ENCODE data around the gene PCDH15.

PCDH15 gene

GRCh38 chr10:54469587-54470323 is 331.3 kb downstream of the PCDH15 start:
- no peak overlapping the region for H2BK12ac ChIP-seq (ENCODE audit: low read length)
- H3K9ac ChIP-seq (ENCODE audit: low read length): no peak overlapping the region
- H3K79me2 ChIP-seq (ENCODE audit: control insufficient read depth, insufficient read depth, low read length, poor library complexity): no peaks in the 10 kb centered on the region
- no peak overlapping the region for H3K18ac ChIP-seq (ENCODE audit: low read length)
- no peaks in the 10 kb centered on the region for H3K36me3 ChIP-seq (ENCODE audit: control insufficient read depth in 1 of 2, insufficient read depth in 2 of 2, low read length in 2 of 2)
- H3K14ac ChIP-seq (ENCODE audit: low read length): no peak overlapping the region
- no peaks in the 10 kb centered on the region for H3K27me3 ChIP-seq (ENCODE audit: insufficient read depth, low read length)
- DNase-seq: no peak
- no peak overlapping the region for H2BK5ac ChIP-seq (ENCODE audit: low read depth, low read length, poor library complexity)
- H4K91ac ChIP-seq (ENCODE audit: low read depth, low read length): no peak overlapping the region
- no peaks in the 10 kb centered on the region for H3K79me1 ChIP-seq (ENCODE audit: low read length)
- no peak overlapping the region for H4K8ac ChIP-seq (ENCODE audit: low read depth, low read length)
- H4K12ac ChIP-seq (ENCODE audit: low read depth, low read length): no peak overlapping the region
- no peaks in the 10 kb centered on the region for H3K4me1 ChIP-seq (ENCODE audit: control insufficient read depth in 1 of 2, insufficient read depth in 2 of 2, low read length in 2 of 2)
- no peak overlapping the region for H2BK120ac ChIP-seq (ENCODE audit: insufficient read depth, low read length, poor library complexity)
- no peak overlapping the region for H3K4ac ChIP-seq (ENCODE audit: low read depth, low read length)
- H3K4me2 ChIP-seq (ENCODE audit: low read length): no peak overlapping the region
- H2AFZ ChIP-seq (ENCODE audit: insufficient read depth, low read length, poor library complexity): no peak overlapping the region
- no peak overlapping the region for H3K27ac ChIP-seq (ENCODE audit: low read depth, low read length)
- H3K9me3 ChIP-seq (ENCODE audit: insufficient read depth, low read depth, low read length): no peaks in the 10 kb centered on the region
- no peak overlapping the region for H3K23ac ChIP-seq (ENCODE audit: low read length)
- no CpG with 5 or more reads among the region's 8 CpGs for whole genome bisulfite sequencing (ENCODE audit: extremely low coverage, insufficient coverage, insufficient read length)
- H2AK5ac ChIP-seq (ENCODE audit: low read length): no peak overlapping the region
- no peak overlapping the region for H3K4me3 ChIP-seq (ENCODE audit: low read depth, low read length)

- no peak overlapping the region for H3K4ac ChIP-seq (ENCODE audit: low read depth, low read length)
- no peak overlapping the region for H3K18ac ChIP-seq (ENCODE audit: low read length)
- no peaks in the 10 kb centered on the region for H3K36me3 ChIP-seq (ENCODE audit: control insufficient read depth in 1 of 2, insufficient read depth in 2 of 2, low read length in 2 of 2)
- H3K4me2 ChIP-seq (ENCODE audit: low read length): no peak overlapping the region
- H3K4me3 ChIP-seq (ENCODE audit: low read depth, low read length): no peak overlapping the region
- H3K23ac ChIP-seq (ENCODE audit: low read length): no peak overlapping the region
- no peaks in the 10 kb centered on the region for H3K27me3 ChIP-seq (ENCODE audit: insufficient read depth, low read length)
- H2BK12ac ChIP-seq (ENCODE audit: low read length): no peak overlapping the region
- no peak overlapping the region for H2BK5ac ChIP-seq (ENCODE audit: low read depth, low read length, poor library complexity)
- no peak overlapping the region for H3K14ac ChIP-seq (ENCODE audit: low read length)
- no peak overlapping the region for H3K9ac ChIP-seq (ENCODE audit: low read length)
- H2AFZ ChIP-seq (ENCODE audit: insufficient read depth, low read length, poor library complexity): no peak overlapping the region
- H3K27ac ChIP-seq (ENCODE audit: low read depth, low read length): no peak overlapping the region
- no peak overlapping the region for H4K8ac ChIP-seq (ENCODE audit: low read depth, low read length)
- no peaks in the 10 kb centered on the region for H3K9me3 ChIP-seq (ENCODE audit: insufficient read depth, low read depth, low read length)
- DNase-seq: no peak
- no peak overlapping the region for H2BK120ac ChIP-seq (ENCODE audit: insufficient read depth, low read length, poor library complexity)
- no peaks in the 10 kb centered on the region for H3K4me1 ChIP-seq (ENCODE audit: control insufficient read depth in 1 of 2, insufficient read depth in 2 of 2, low read length in 2 of 2)
- H4K91ac ChIP-seq (ENCODE audit: low read depth, low read length): no peak overlapping the region
- no peaks in the 10 kb centered on the region for H3K79me1 ChIP-seq (ENCODE audit: low read length)
- H3K79me2 ChIP-seq (ENCODE audit: control insufficient read depth, insufficient read depth, low read length, poor library complexity): no peaks in the 10 kb centered on the region
- no CpG with 5 or more reads among the region's 1 CpG for WGBS (ENCODE audit: extremely low coverage, insufficient coverage, insufficient read length)
- H4K12ac ChIP-seq (ENCODE audit: low read depth, low read length): no peak overlapping the region
- H2AK5ac ChIP-seq (ENCODE audit: low read length): no peak overlapping the region
Observed at GRCh38 chr10:54454271-54454670, 346.8 kb downstream of the PCDH15 start.

- H2BK12ac ChIP-seq (ENCODE audit: low read length): no peak overlapping the region
Observed at GRCh38 chr10:54449056-54449455, 352.0 kb downstream of the PCDH15 start.

GRCh38 chr10:54444170-54444569 is 356.9 kb downstream of the PCDH15 start:
- H4K8ac ChIP-seq (ENCODE audit: low read depth, low read length): no peak overlapping the region
- no CpG with 5 or more reads among the region's 4 CpGs for WGBS (ENCODE audit: extremely low coverage, insufficient coverage, insufficient read length)
- H3K79me2 ChIP-seq (ENCODE audit: control insufficient read depth, insufficient read depth, low read length, poor library complexity): no peaks in the 10 kb centered on the region

More at GRCh38 chr10:54449056-54449455, 352.0 kb downstream of the PCDH15 start:
- H2BK5ac ChIP-seq (ENCODE audit: low read depth, low read length, poor library complexity): no peak overlapping the region
- H3K9ac ChIP-seq (ENCODE audit: low read length): no peak overlapping the region
- H3K4me1 ChIP-seq (ENCODE audit: control insufficient read depth in 1 of 2, insufficient read depth in 2 of 2, low read length in 2 of 2): no peaks in the 10 kb centered on the region
- WGBS (ENCODE audit: extremely low coverage, insufficient coverage, insufficient read length): no CpG with 5 or more reads among the region's 1 CpG
- no peak overlapping the region for H3K4me3 ChIP-seq (ENCODE audit: low read depth, low read length)
- no peaks in the 10 kb centered on the region for H3K79me2 ChIP-seq (ENCODE audit: control insufficient read depth, insufficient read depth, low read length, poor library complexity)
- no peak overlapping the region for H4K91ac ChIP-seq (ENCODE audit: low read depth, low read length)
- H3K4me2 ChIP-seq (ENCODE audit: low read length): no peak overlapping the region
- no peak overlapping the region for H2BK120ac ChIP-seq (ENCODE audit: insufficient read depth, low read length, poor library complexity)
- H4K8ac ChIP-seq (ENCODE audit: low read depth, low read length): no peak overlapping the region
- no peaks in the 10 kb centered on the region for H3K79me1 ChIP-seq (ENCODE audit: low read length)
- no peak overlapping the region for H3K23ac ChIP-seq (ENCODE audit: low read length)
- no peak overlapping the region for H3K27ac ChIP-seq (ENCODE audit: low read depth, low read length)
- no peak overlapping the region for H4K12ac ChIP-seq (ENCODE audit: low read depth, low read length)
- no peak overlapping the region for H3K18ac ChIP-seq (ENCODE audit: low read length)
- no peaks in the 10 kb centered on the region for H3K27me3 ChIP-seq (ENCODE audit: insufficient read depth, low read length)
- no peak overlapping the region for H2AK5ac ChIP-seq (ENCODE audit: low read length)
- H3K9me3 ChIP-seq (ENCODE audit: insufficient read depth, low read depth, low read length): no peaks in the 10 kb centered on the region
- H3K14ac ChIP-seq (ENCODE audit: low read length): no peak overlapping the region
- no peak overlapping the region for H3K4ac ChIP-seq (ENCODE audit: low read depth, low read length)
- no peaks in the 10 kb centered on the region for H3K36me3 ChIP-seq (ENCODE audit: control insufficient read depth in 1 of 2, insufficient read depth in 2 of 2, low read length in 2 of 2)
- no peak for DNase-seq
- H2AFZ ChIP-seq (ENCODE audit: insufficient read depth, low read length, poor library complexity): no peak overlapping the region

More at GRCh38 chr10:54444170-54444569, 356.9 kb downstream of the PCDH15 start:
- no peak overlapping the region for H3K27ac ChIP-seq (ENCODE audit: low read depth, low read length)
- H2AFZ ChIP-seq (ENCODE audit: insufficient read depth, low read length, poor library complexity): no peak overlapping the region
- no peak overlapping the region for H2AK5ac ChIP-seq (ENCODE audit: low read length)
- no peaks in the 10 kb centered on the region for H3K27me3 ChIP-seq (ENCODE audit: insufficient read depth, low read length)
- H3K4me2 ChIP-seq (ENCODE audit: low read length): no peak overlapping the region
- no peak overlapping the region for H3K23ac ChIP-seq (ENCODE audit: low read length)
- H3K4me3 ChIP-seq (ENCODE audit: low read depth, low read length): no peak overlapping the region
- no peak overlapping the region for H2BK120ac ChIP-seq (ENCODE audit: insufficient read depth, low read length, poor library complexity)
- H2BK5ac ChIP-seq (ENCODE audit: low read depth, low read length, poor library complexity): no peak overlapping the region
- H3K14ac ChIP-seq (ENCODE audit: low read length): no peak overlapping the region
- no peak overlapping the region for H3K9ac ChIP-seq (ENCODE audit: low read length)
- H3K79me1 ChIP-seq (ENCODE audit: low read length): no peaks in the 10 kb centered on the region
- H4K91ac ChIP-seq (ENCODE audit: low read depth, low read length): no peak overlapping the region
- H3K4ac ChIP-seq (ENCODE audit: low read depth, low read length): no peak overlapping the region
- H3K9me3 ChIP-seq (ENCODE audit: insufficient read depth, low read depth, low read length): no peaks in the 10 kb centered on the region
- no peak for DNase-seq
- H4K12ac ChIP-seq (ENCODE audit: low read depth, low read length): no peak overlapping the region
- no peak overlapping the region for H3K18ac ChIP-seq (ENCODE audit: low read length)
- no peak overlapping the region for H2BK12ac ChIP-seq (ENCODE audit: low read length)
- H3K36me3 ChIP-seq (ENCODE audit: control insufficient read depth in 1 of 2, insufficient read depth in 2 of 2, low read length in 2 of 2): no peaks in the 10 kb centered on the region
- H3K4me1 ChIP-seq (ENCODE audit: control insufficient read depth in 1 of 2, insufficient read depth in 2 of 2, low read length in 2 of 2): no peaks in the 10 kb centered on the region

Data from trophoblast cell (in vitro differentiated cells and primary cell).